Caco-2 (cell line): Measurements from ENCODE around the gene SLC7A9. TPM values are rescaled to one million over a fixed set of nuclear protein-coding genes. Genes with fewer than 3 reads are reported as not detected.

Source experiments
- BruUV-seq: library from RNA; stranded (reverse); fragments of 400-500 nt; replicated peaks from 2 replicates; lab custom pipeline; 2021; lab: Mats Ljungman, UMichigan
- CTCF ChIA-PET: fragments of 300-600 bp; sonication (Branson Sonifier 250); formaldehyde crosslinking; loops from one replicate; lab custom pipeline; 2022; ENCODE audit warnings: antibody characterized with exemption; lab: Charles Lee
- POLR2A ChIA-PET: fragments of 300-600 bp; sonication (Branson Sonifier 250); formaldehyde crosslinking; loops from one replicate; lab custom pipeline; 2022; ENCODE audit warnings: antibody characterized with exemption; lab: Charles Lee
- DNase-seq, 2 experiments: peaks; one replicate each; pipeline versions ENCODE4 v3.0.0 to v3.0.0-alpha.2; 2020 to 2022
- H3K27me3 ChIP-seq: replicated peaks from 2 replicates; pipeline ENCODE4 v1.6.0; 2011; ENCODE audit warnings: low read length; ENCODE audit not compliant: control insufficient read depth, insufficient read depth
- H3K36me3 ChIP-seq: 2 replicates; pipeline ENCODE4 v1.5.1; 2011; ENCODE audit warnings: low read length; ENCODE audit not compliant: control insufficient read depth, insufficient read depth
- H3K4me1 ChIP-seq: fragments of 250-450 bp; sonication (Bioruptor Pico); 2 replicates; pipeline ENCODE4 v1.5.1; 2020; ENCODE audit warnings: mild to moderate bottlenecking
- H3K4me3 ChIP-seq: 2 replicates; pipeline ENCODE4 v1.5.1; 2011; ENCODE audit warnings: low read depth, mild to moderate bottlenecking, control low read depth, low read length
- H3K9me3 ChIP-seq: fragments of 250-450 bp; sonication (Bioruptor Pico); 2 replicates; pipeline ENCODE4 v1.5.1; 2020; ENCODE audit warnings: mild to moderate bottlenecking, moderate library complexity
- H3K27ac Mint-ChIP-seq: one replicate; pipeline ENCODE4 v1.8.0; 2022; ENCODE audit warnings: mixed read lengths; ENCODE audit not compliant: unreplicated experiment
- H3K27me3 Mint-ChIP-seq: one replicate; pipeline ENCODE4 v1.8.0; 2022; ENCODE audit warnings: mixed read lengths; ENCODE audit not compliant: insufficient read depth, unreplicated experiment
- H3K36me3 Mint-ChIP-seq: one replicate; pipeline ENCODE4 v1.8.0; 2022; ENCODE audit warnings: mild to moderate bottlenecking, mixed read lengths; ENCODE audit not compliant: insufficient read depth, unreplicated experiment
- H3K4me1 Mint-ChIP-seq: one replicate; pipeline ENCODE4 v1.8.0; 2022; ENCODE audit warnings: low read depth, mixed read lengths; ENCODE audit not compliant: unreplicated experiment
- H3K4me3 Mint-ChIP-seq: one replicate; pipeline ENCODE4 v1.8.0; 2022; ENCODE audit warnings: mild to moderate bottlenecking, moderate library complexity, mixed read lengths; ENCODE audit not compliant: unreplicated experiment
- H3K9me3 Mint-ChIP-seq: one replicate; pipeline ENCODE4 v1.8.0; 2022; ENCODE audit warnings: mixed read lengths; ENCODE audit not compliant: unreplicated experiment
- intact Hi-C: fragments of 100-400 bp; cut with micrococcal nuclease; formaldehyde crosslinking; loops from one replicate; pipeline ENCODE4 v1.10.0; 2022; ENCODE audit not compliant: unreplicated experiment
- total RNA-seq: library from RNA; stranded (reverse); gene quantifications from 2 replicates; pipeline ENCODE4 v1.2.3, GENCODE V29; 2022
- TF ChIP-seq, protein P1 (sequence below), 2 experiments: fragments of 200-600 bp in 1 of 2; IDR thresholded peaks; 1 replicate in 1 of 2; 2 replicates in 1 of 2; pipeline versions ENCODE4 v1.5.1 to v1.8.0; 2011 to 2022; ENCODE audit warnings: antibody characterized with exemption in 1 of 2, control low read depth in 1 of 2, inconsistent platforms in 1 of 2, low read depth in 1 of 2, low read length in 1 of 2, mild to moderate bottlenecking in 1 of 2, moderate library complexity in 1 of 2; ENCODE audit not compliant: insufficient read depth in 1 of 2, severe bottlenecking in 1 of 2, unreplicated experiment in 1 of 2

The SLC7A9 gene
- total RNA-seq, 1 experiment from 2014 or later, result 3.6 TPM

DNA sequence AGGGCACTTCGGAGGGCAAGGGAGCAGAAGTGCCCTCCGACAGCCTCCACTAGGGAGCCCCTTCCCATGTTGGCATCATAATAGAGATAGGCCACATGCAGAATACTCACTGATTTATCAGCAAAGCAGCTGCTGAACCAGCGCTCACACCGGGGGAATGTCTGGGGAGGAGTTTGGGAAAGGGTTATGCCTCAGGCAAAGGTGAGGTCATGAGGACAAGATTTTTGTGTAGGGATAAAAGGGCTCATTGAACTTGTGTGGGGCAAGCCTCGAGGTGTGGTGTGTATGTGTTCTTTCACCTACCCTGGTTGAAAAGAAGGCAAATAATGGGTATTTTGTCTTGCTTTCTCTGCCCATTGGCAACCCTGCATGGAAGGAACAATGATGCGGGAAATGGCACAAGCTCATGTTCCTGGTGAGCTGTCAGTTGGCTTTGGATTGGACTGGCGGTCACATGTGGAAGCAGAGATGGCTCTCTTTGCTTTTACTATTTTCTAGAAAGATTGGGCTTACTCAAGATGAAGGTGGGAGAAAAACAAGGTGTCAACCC is 39.1 kb upstream of the SLC7A9 start:
- Histone ChIP-seq H3K4me3 (no peak overlapping the region), H3K9me3 (no peaks in the 10 kb centered on the region), H3K27me3 (no peaks in the 10 kb centered on the region), H3K36me3 (no peaks in the 10 kb centered on the region), H3K4me1 (peaks cover 15% of the 10 kb centered on the region)
- Mint-ChIP-seq H3K36me3 (no peaks in the 10 kb centered on the region), H3K27me3 (no peaks in the 10 kb centered on the region), H3K9me3 (no peaks in the 10 kb centered on the region), H3K4me3 (no peak overlapping the region), H3K27ac (peak overlapping the region; percentile 4), H3K4me1 (peaks cover 20% of the 10 kb centered on the region)
- DNase-seq, result peak in 1 of 2 experiments; percentile 22
- POLR2A ChIA-PET, result no interaction called here
- no TSS peak for BruUV-seq
- intact Hi-C loops, result no loop called here
- TF ChIP-seq, protein P1, sequence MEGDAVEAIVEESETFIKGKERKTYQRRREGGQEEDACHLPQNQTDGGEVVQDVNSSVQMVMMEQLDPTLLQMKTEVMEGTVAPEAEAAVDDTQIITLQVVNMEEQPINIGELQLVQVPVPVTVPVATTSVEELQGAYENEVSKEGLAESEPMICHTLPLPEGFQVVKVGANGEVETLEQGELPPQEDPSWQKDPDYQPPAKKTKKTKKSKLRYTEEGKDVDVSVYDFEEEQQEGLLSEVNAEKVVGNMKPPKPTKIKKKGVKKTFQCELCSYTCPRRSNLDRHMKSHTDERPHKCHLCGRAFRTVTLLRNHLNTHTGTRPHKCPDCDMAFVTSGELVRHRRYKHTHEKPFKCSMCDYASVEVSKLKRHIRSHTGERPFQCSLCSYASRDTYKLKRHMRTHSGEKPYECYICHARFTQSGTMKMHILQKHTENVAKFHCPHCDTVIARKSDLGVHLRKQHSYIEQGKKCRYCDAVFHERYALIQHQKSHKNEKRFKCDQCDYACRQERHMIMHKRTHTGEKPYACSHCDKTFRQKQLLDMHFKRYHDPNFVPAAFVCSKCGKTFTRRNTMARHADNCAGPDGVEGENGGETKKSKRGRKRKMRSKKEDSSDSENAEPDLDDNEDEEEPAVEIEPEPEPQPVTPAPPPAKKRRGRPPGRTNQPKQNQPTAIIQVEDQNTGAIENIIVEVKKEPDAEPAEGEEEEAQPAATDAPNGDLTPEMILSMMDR (IDR thresholded peaks at IDR 0.05; ENCODE audit: insufficient read depth in 1 of 2, low read depth in 1 of 2, low read length in 1 of 2, severe bottlenecking in 1 of 2, unreplicated experiment in 1 of 2), result no peak
- CTCF ChIA-PET, result no interaction called here

DNA sequence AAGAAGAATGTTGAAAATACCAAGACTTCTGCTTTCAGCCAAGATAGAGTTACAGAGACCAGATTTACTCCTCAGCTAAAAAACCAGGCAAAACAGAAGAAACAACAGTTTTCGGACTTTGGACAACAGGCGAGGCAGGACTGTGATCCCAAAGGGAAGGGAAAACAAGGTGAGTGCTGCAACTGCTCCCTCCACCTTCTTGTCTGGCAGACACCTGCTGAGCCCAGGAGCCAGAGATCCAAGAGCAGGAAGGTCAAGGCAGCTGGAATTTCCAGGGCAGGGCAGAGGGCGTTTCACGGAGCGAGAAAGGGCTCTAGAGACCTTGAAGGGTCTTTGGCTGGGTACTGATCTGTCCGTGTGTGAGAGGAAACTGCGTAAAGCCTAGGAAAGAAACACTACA is 32.9 kb upstream of the SLC7A9 start:
- ChIA-PET POLR2A (no interaction called here), CTCF (no interaction called here)
- Mint-ChIP-seq H3K9me3 (no peaks in the 10 kb centered on the region), H3K27ac (no peak overlapping the region), H3K4me1 (peaks cover 12% of the 10 kb centered on the region), H3K36me3 (peaks cover 6% of the 10 kb centered on the region), H3K27me3 (no peaks in the 10 kb centered on the region), H3K4me3 (no peak overlapping the region)
- H3K27me3 ChIP-seq, result no peaks in the 10 kb centered on the region
- peak in 1 of 2 experiments; percentile 18 for DNase-seq
- peaks cover 7% of the 10 kb centered on the region for H3K4me1 ChIP-seq
- no peaks in the 10 kb centered on the region; the same call in 1 of the 2 replicates for H3K36me3 ChIP-seq
- intact Hi-C loops, result no loop called here
- TF ChIP-seq, protein P1 (IDR thresholded peaks at IDR 0.05; ENCODE audit: insufficient read depth in 1 of 2, low read depth in 1 of 2, low read length in 1 of 2, severe bottlenecking in 1 of 2, unreplicated experiment in 1 of 2), result no peak
- no TSS peak for BruUV-seq
- no peak overlapping the region for H3K4me3 ChIP-seq
- no peaks in the 10 kb centered on the region for H3K9me3 ChIP-seq

DNA sequence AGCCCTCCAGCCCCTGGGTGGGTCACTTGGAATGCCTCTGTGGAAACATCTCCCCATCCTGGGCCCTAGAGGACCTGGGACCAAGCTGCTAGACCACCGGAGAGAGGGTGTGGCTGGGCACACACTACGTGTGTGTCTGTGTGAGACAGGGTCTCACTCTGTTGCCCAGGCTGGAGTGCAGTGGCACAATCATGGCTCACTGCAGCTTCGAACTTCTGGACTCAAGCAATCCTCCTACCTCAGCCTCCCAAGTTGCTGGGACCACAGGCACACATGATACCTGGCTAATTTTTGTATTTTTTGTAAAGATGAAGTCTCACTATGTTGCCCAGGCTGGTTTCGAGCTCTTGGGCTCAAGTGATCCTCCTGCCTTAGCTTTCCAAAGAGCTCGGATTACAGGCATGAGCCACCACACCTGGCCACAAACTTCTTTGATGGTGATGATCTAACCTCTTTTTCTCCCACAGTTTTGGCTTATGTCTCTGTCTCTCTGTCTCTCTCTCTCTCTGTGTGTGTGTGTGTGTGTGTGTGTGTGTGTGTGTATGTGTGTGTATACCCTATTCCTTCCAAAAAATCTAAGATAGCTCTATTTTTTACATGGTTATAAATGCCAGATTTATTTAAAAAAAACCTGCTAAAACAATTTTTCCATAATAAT is 32.1 kb upstream of the SLC7A9 start:
- no peak overlapping the region for H3K4me3 ChIP-seq
- H3K4me1 ChIP-seq, result peaks cover 7% of the 10 kb centered on the region
- Mint-ChIP-seq H3K27me3 (no peaks in the 10 kb centered on the region), H3K4me3 (no peak overlapping the region), H3K27ac (no peak overlapping the region), H3K9me3 (no peaks in the 10 kb centered on the region), H3K4me1 (peaks cover 12% of the 10 kb centered on the region), H3K36me3 (peaks cover 6% of the 10 kb centered on the region)
- BruUV-seq, result no TSS peak
- H3K9me3 ChIP-seq, result no peaks in the 10 kb centered on the region
- intact Hi-C loops, result no loop called here
- no peaks in the 10 kb centered on the region; the same call in 1 of the 2 replicates for H3K36me3 ChIP-seq
- TF ChIP-seq, protein P1 (IDR thresholded peaks at IDR 0.05; ENCODE audit: insufficient read depth in 1 of 2, low read depth in 1 of 2, low read length in 1 of 2, severe bottlenecking in 1 of 2, unreplicated experiment in 1 of 2), result no peak
- ChIA-PET CTCF (no interaction called here), POLR2A (no interaction called here)
- DNase-seq, result no peak
- no peaks in the 10 kb centered on the region for H3K27me3 ChIP-seq
